Measurements from ENCODE around the gene OTUB2.

DNA sequence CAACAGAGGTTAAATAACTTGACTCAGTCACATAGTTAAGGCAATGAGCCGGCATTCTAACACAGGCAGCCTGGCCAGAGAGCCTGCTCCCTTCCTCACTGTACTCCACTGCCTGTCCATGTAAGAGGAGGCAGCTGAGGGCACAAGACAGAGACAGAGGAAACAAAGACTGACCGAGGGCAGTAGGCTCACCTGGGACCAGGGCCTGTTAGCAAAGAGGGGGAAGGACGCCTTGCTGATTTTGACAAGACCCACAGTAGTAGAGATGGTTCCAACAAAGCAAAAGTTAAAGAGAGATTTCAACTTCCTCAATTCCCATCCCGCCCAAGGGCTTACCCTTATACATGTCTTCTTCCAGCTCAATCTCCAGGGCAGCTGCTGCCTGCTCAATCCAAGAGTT lies 26.5 kb downstream of the OTUB2 start:
- no peak for TF ChIP-seq EZH2 (IDR thresholded peaks at IDR 0.05; ENCODE audit: low read length)
- TF ChIP-seq, protein P1, sequence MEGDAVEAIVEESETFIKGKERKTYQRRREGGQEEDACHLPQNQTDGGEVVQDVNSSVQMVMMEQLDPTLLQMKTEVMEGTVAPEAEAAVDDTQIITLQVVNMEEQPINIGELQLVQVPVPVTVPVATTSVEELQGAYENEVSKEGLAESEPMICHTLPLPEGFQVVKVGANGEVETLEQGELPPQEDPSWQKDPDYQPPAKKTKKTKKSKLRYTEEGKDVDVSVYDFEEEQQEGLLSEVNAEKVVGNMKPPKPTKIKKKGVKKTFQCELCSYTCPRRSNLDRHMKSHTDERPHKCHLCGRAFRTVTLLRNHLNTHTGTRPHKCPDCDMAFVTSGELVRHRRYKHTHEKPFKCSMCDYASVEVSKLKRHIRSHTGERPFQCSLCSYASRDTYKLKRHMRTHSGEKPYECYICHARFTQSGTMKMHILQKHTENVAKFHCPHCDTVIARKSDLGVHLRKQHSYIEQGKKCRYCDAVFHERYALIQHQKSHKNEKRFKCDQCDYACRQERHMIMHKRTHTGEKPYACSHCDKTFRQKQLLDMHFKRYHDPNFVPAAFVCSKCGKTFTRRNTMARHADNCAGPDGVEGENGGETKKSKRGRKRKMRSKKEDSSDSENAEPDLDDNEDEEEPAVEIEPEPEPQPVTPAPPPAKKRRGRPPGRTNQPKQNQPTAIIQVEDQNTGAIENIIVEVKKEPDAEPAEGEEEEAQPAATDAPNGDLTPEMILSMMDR (optimal IDR thresholded peaks at IDR 0.05 in 1 of 3, IDR thresholded peaks at IDR 0.05 in 1 of 3, conservative IDR thresholded peaks at IDR 0.05 in 1 of 3; ENCODE audit: extremely low read depth in 1 of 3, insufficient read depth in 2 of 3, low read length in 3 of 3) = no peak
